Endothelial cell of umbilical vein (primary cell): ENCODE measurements around the gene AFF4. TPM values are rescaled to one million over a fixed set of nuclear protein-coding genes. Genes with fewer than 3 reads are reported as not detected.

Experiments used
- BruUV-seq: library from RNA; stranded (reverse); fragments of 400-500 nt; replicated peaks from 2 replicates; lab custom pipeline; 2021; lab: Mats Ljungman, UMichigan
- CTCF ChIA-PET: fragments of 300-600, 350-600 bp; sonication (Branson Sonifier 250); formaldehyde crosslinking; loops from one replicate; lab custom pipeline; 2021; ENCODE audit warnings: antibody characterized with exemption, inconsistent platforms; lab: Charles Lee
- POLR2A ChIA-PET: fragments of 300-600, 350-600 bp; sonication (Branson Sonifier 250); formaldehyde crosslinking; loops from one replicate; lab custom pipeline; 2021; ENCODE audit warnings: antibody characterized with exemption, inconsistent platforms; lab: Charles Lee
- DNase-seq: peaks from one replicate; pipeline ENCODE4 v3.0.0-alpha.2; 2011; ENCODE audit warnings: low read depth, low spot score
- FAIRE-seq: peaks from 2 replicates; lab custom pipeline; 2011; peaks lifted over from hg19 to GRCh38; lab: Jason Lieb, UNC
- H2AFZ ChIP-seq: 2 replicates; pipeline ENCODE4 v1.6.0; 2012; ENCODE audit warnings: low read depth, low read length, control low read depth, inconsistent platforms
- H3K27ac ChIP-seq: 2 replicates; pipeline ENCODE4 v1.5.1; 2011; ENCODE audit warnings: low read depth, mild to moderate bottlenecking, control low read depth, low read length, moderate library complexity; ENCODE audit not compliant: insufficient read depth
- H3K27me3 ChIP-seq, 2 experiments: 2 replicates each; pipeline versions ENCODE4 v1.6.0 to v1.6.1; 2011; ENCODE audit warnings: low read length in 2 of 2, mixed read lengths in 1 of 2; ENCODE audit not compliant: control insufficient read depth in 2 of 2, insufficient read depth in 2 of 2
- H3K36me3 ChIP-seq, 2 experiments: 2 replicates in 1 of 2; 3 replicates in 1 of 2; pipeline ENCODE4 v1.5.1; 2011; ENCODE audit warnings: low read length in 2 of 2, mild to moderate bottlenecking in 1 of 2, moderate library complexity in 1 of 2; ENCODE audit not compliant: control insufficient read depth in 2 of 2, insufficient read depth in 2 of 2; ENCODE audit errors: extremely low read depth in 1 of 2
- H3K4me1 ChIP-seq: 3 replicates; pipeline ENCODE4 v1.5.1; 2011; ENCODE audit warnings: mild to moderate bottlenecking, low read length; ENCODE audit not compliant: control insufficient read depth, insufficient read depth; ENCODE audit errors: extremely low read depth
- H3K4me2 ChIP-seq: 2 replicates; pipeline ENCODE4 v1.6.1; 2011; ENCODE audit warnings: low read length, control low read depth, mixed read lengths; ENCODE audit not compliant: insufficient read depth
- H3K4me3 ChIP-seq, 3 experiments: fragments of 200-600 bp in 1 of 3; sonication (generic), shearing (Covaris generic) in 1 of 3; replicated peaks in 1 of 3; 2 replicates each; pipeline ENCODE4 v1.5.1; 2011 to 2016; ENCODE audit warnings: control low read depth in 3 of 3, low read length in 3 of 3, mild to moderate bottlenecking in 2 of 3, inconsistent platforms in 1 of 3, low read depth in 1 of 3, moderate library complexity in 1 of 3; ENCODE audit not compliant: insufficient read depth in 1 of 3
- H3K79me2 ChIP-seq: 2 replicates; pipeline ENCODE4 v1.6.0; 2012; ENCODE audit warnings: low read length, inconsistent platforms; ENCODE audit not compliant: control insufficient read depth, insufficient read depth
- H3K9ac ChIP-seq: replicated peaks from 2 replicates; pipeline ENCODE3; 2011; ENCODE audit warnings: low read length, control low read depth; ENCODE audit not compliant: insufficient read depth; ENCODE audit errors: extremely low read depth
- H3K9me1 ChIP-seq: replicated peaks from 3 replicates; pipeline ENCODE4 v1.6.0; 2011; ENCODE audit warnings: mild to moderate bottlenecking, low read length; ENCODE audit not compliant: control insufficient read depth, insufficient read depth; ENCODE audit errors: extremely low read depth
- H3K9me3 ChIP-seq: replicated peaks from 2 replicates; pipeline ENCODE4 v1.5.1; 2012; ENCODE audit warnings: low read length, inconsistent platforms; ENCODE audit not compliant: control insufficient read depth, insufficient read depth
- H4K20me1 ChIP-seq: replicated peaks from 2 replicates; pipeline ENCODE3; 2011; ENCODE audit warnings: mild to moderate bottlenecking, low read length; ENCODE audit not compliant: control insufficient read depth, insufficient read depth; ENCODE audit errors: extremely low read depth
- CTCF ChIP-seq, 2 donors: IDR thresholded peaks; 1 replicate in 1 of 2; 2 replicates in 1 of 2; pipeline ENCODE4 v1.5.1; 2011; ENCODE audit warnings: low read length in 2 of 2, mild to moderate bottlenecking in 2 of 2, moderate library complexity in 2 of 2, control low read depth in 1 of 2, inconsistent platforms in 1 of 2, low read depth in 1 of 2; ENCODE audit not compliant: insufficient read depth in 1 of 2; ENCODE audit errors: extremely low read depth in 1 of 2
- EZH2 ChIP-seq: IDR thresholded peaks from 2 replicates; pipeline ENCODE4 v1.6.1; 2012; ENCODE audit warnings: borderline replicate concordance, low read depth, mild to moderate bottlenecking, moderate library complexity, low read length, inconsistent platforms; ENCODE audit not compliant: severe bottlenecking
- FOS ChIP-seq: IDR thresholded peaks from 2 replicates; pipeline ENCODE4 v1.6.1; 2011; ENCODE audit warnings: mild to moderate bottlenecking, low read length, moderate library complexity, borderline replicate concordance; ENCODE audit not compliant: insufficient read depth
- GATA2 ChIP-seq: IDR thresholded peaks from 2 replicates; pipeline ENCODE4 v1.7.0; 2011; ENCODE audit warnings: low read depth, mild to moderate bottlenecking, moderate library complexity, mixed read lengths, low read length; ENCODE audit not compliant: insufficient read length, insufficient read depth
- JUN ChIP-seq: IDR thresholded peaks from 2 replicates; pipeline ENCODE4 v1.6.1; 2011; ENCODE audit warnings: borderline replicate concordance, low read depth; ENCODE audit not compliant: insufficient read length, insufficient read depth
- MAX ChIP-seq: IDR thresholded peaks from 2 replicates; pipeline ENCODE4 v1.6.1; 2011; ENCODE audit not compliant: insufficient read depth, insufficient read length
- MYC ChIP-seq: IDR thresholded peaks from one replicate; pipeline ENCODE4 v1.6.1; 2011; ENCODE audit warnings: mild to moderate bottlenecking, low read depth, low read length
- POLR2A ChIP-seq: IDR thresholded peaks from 2 replicates; pipeline ENCODE4 v1.6.1; 2012; ENCODE audit warnings: low read depth, mild to moderate bottlenecking, control low read depth, low read length
- POLR2AphosphoS5 ChIP-seq: IDR thresholded peaks from 2 replicates; pipeline ENCODE4 v1.6.1; 2012; ENCODE audit warnings: low read depth, mild to moderate bottlenecking, control low read depth, low read length, moderate library complexity; ENCODE audit not compliant: insufficient read depth
- dilution Hi-C: fragments of 300-500 bp; cut with MboI; formaldehyde crosslinking; loops from one replicate; pipeline ENCODE4 v1.15.0; 2019; ENCODE audit warnings: low sequenced_read_pairs; ENCODE audit not compliant: extremely low pct_ligation_motif_present
- intact Hi-C: fragments of 100-400 bp; cut with micrococcal nuclease; formaldehyde crosslinking; loops from one replicate; pipeline ENCODE4 v1.10.0; 2022
- polyA plus RNA-seq, 4 experiments: library from polyadenylated mRNA; depleted of rRNA in 3 of 4; stranded (reverse) in 3 of 4; unstranded in 1 of 4; fragments of >200 nt; gene quantifications; 2 replicates each; pipeline versions ENCODE4 v1.2.1 to v1.2.3, GENCODE V29; 2011 to 2012; ENCODE audit warnings: missing spikeins in 1 of 4
- total RNA-seq: library from RNA; stranded (reverse); gene quantifications from 2 replicates; pipeline ENCODE4 v1.2.3, GENCODE V29; 2021

The AFF4 gene
- total and polyA plus RNA-seq, 2 donors (not counting 3 experiments of a cell fraction or from before 2014, with no cell fraction given) = 27.0 to 88.3 TPM

- no TSS peak for BruUV-seq
- ChIA-PET CTCF (no interaction called here), POLR2A (no interaction called here)
- H3K27me3 ChIP-seq = no peaks in the 10 kb centered on the region
- no peaks in the 10 kb centered on the region for H3K9me1 ChIP-seq
- DNase-seq (no peak), FAIRE-seq (no peak)
- H3K4me3 ChIP-seq = no peak overlapping the region
- no peak overlapping the region for H3K4me2 ChIP-seq
- dilution Hi-C loops = no loop called here
- H2AFZ ChIP-seq = no peak overlapping the region
- peaks cover 0 to 4% of the 10 kb centered on the region in 2 experiments for H3K36me3 ChIP-seq
- peaks cover 33% of the 10 kb centered on the region for H4K20me1 ChIP-seq
- H3K4me1 ChIP-seq = peaks cover 17% of the 10 kb centered on the region
- no peak overlapping the region for H3K27ac ChIP-seq
- H3K9ac ChIP-seq = no peak overlapping the region
- H3K9me3 ChIP-seq = no peaks in the 10 kb centered on the region
- intact Hi-C loops = no loop called here
- H3K79me2 ChIP-seq = peaks cover 94% of the 10 kb centered on the region
- TF ChIP-seq POLR2AphosphoS5 (no peak), GATA2 (no peak), CTCF (IDR thresholded peaks at IDR 0.05; ENCODE audit: extremely low read depth in 1 of 2, insufficient read depth in 1 of 2, low read depth in 1 of 2, low read length in 2 of 2) (no peak), EZH2 (no peak), MYC (no peak), POLR2A (no peak), FOS (no peak), JUN (no peak), MAX (no peak)
Observed at GRCh38 chr5:132952829-132953228, 10.6 kb downstream of the AFF4 start.
